Mucosa of rectum (tissue), 2 donors: ENCODE measurements around the gene KCTD21.

Experiments used
- H3K27ac ChIP-seq, 2 donors: one replicate each; pipeline ENCODE4 v1.7.0; 2013; ENCODE audit warnings: inconsistent platforms in 2 of 2, low read depth in 2 of 2, low read length in 2 of 2
- H3K27me3 ChIP-seq, 2 donors: one replicate each; pipeline ENCODE4 v1.7.0; 2013; ENCODE audit warnings: low read length in 2 of 2; ENCODE audit not compliant: control insufficient read depth in 2 of 2, insufficient read depth in 2 of 2
- H3K36me3 ChIP-seq, 2 donors: one replicate each; pipeline ENCODE4 v1.7.0; 2013; ENCODE audit warnings: low read length in 2 of 2; ENCODE audit not compliant: control insufficient read depth in 2 of 2, insufficient read depth in 2 of 2
- H3K4me1 ChIP-seq, 2 donors: one replicate each; pipeline ENCODE4 v1.7.0; 2013; ENCODE audit warnings: low read length in 2 of 2, mild to moderate bottlenecking in 1 of 2; ENCODE audit not compliant: control insufficient read depth in 2 of 2, insufficient read depth in 2 of 2
- H3K4me3 ChIP-seq, 2 donors: one replicate each; pipeline ENCODE4 v1.7.0; 2013; ENCODE audit warnings: low read length in 2 of 2
- H3K9ac ChIP-seq, 2 donors: one replicate each; pipeline ENCODE4 v1.7.0; 2013; ENCODE audit warnings: low read length in 2 of 2, low read depth in 1 of 2, mild to moderate bottlenecking in 1 of 2
- H3K9me3 ChIP-seq, 2 donors: one replicate each; pipeline ENCODE4 v1.7.0; 2013; ENCODE audit warnings: low read length in 2 of 2; ENCODE audit not compliant: control insufficient read depth in 2 of 2
- donor health status: healthy.
- donor health status: Normal muscosa, but diverticular disease.

Gene KCTD21

DNA sequence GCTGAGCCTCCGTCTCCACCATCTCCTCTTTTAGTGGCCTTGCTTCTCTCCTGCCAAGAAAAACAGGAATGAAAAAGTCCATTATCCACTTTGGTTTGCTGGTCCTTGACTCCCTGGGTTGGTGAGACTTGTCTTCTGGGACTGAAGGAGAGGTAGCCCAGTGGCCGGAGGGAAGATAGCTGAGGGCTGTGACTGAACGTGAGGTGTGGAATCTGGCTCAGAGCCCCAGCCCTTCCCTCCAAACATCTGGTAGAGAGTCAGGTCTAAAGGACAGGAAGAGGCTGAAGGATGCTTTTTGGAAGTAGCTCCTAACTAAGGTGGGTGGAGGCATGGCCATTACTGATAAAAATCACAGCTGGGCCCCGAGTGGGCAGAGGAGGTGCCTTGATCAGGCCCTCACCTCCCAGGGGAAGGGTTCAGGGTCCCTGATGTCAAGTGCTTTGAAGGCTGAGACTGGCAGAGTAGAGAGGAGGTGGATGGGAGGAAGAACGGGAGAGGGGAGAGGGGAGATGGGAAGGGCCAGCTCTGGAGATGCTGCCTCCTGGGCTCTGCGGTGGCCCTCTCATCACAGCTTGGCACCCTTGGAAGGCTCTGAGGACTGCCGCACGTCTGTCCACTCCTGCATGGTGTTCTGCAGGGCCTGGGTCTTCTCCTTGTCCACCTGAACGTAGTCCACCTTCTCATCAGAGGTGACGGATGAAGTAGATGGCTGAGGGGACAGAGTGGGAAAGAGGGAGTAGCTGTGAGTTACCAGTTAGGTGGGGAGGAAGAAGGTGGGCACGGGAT lies 30.5 kb upstream of the KCTD21 start:
- Histone ChIP-seq H3K36me3 (peaks cover 55 to 62% of the 10 kb centered on the region in 2 donors), H3K9ac (no peak overlapping the region), H3K4me1 (no peaks in the 10 kb centered on the region), H3K27ac (no peak overlapping the region), H3K4me3 (no peak overlapping the region), H3K27me3 (no peaks in the 10 kb centered on the region), H3K9me3 (no peaks in the 10 kb centered on the region)

DNA sequence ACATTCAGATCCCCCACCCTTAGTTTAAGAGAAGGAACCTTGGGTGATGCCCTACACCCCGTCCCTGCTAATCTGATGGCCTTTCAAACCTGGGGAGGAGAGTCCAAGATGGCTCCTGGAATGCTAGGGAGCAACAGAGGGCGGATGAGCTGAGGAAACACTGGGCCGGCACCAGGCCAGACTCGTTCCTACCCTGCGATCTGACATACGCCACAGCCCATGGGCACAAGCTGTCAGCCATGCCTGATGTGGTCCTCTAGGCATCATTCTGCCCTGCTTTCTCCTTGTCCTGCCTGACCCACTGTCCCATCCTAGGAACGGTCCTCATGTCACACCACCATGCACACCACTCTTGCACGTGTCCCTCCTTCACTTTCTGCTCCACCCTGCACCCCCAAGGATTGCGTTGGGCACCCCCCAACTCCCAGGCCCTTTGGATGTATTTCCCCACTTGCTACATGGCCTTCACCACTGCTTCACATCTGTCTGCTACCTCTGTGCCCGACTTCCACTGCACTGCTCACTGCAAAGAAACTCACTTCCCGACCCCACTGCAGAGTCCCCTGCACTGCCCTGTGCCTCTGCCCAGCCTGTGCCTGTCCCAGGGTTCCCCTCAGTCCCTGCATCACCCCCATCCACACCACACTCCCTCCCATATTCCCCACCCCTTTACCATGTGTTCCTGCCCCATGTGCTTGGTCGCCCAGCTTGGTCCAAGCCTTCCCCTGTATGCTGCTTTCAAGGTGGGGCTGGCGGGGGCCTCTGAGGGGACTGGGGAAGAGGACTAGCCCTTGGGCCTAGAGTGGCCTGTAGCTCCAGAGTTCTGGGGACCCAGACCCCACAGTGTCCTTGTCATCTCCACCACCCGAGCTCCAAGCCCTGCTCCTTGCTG lies 29.5 kb upstream of the KCTD21 start:
- no peak overlapping the region for H3K4me3 ChIP-seq
- no peaks in the 10 kb centered on the region for H3K9me3 ChIP-seq
- H3K36me3 ChIP-seq: peaks cover 51 to 53% of the 10 kb centered on the region in 2 donors
- no peaks in the 10 kb centered on the region for H3K4me1 ChIP-seq
- no peak overlapping the region for H3K9ac ChIP-seq
- H3K27ac ChIP-seq: no peak overlapping the region
- H3K27me3 ChIP-seq: no peaks in the 10 kb centered on the region

DNA sequence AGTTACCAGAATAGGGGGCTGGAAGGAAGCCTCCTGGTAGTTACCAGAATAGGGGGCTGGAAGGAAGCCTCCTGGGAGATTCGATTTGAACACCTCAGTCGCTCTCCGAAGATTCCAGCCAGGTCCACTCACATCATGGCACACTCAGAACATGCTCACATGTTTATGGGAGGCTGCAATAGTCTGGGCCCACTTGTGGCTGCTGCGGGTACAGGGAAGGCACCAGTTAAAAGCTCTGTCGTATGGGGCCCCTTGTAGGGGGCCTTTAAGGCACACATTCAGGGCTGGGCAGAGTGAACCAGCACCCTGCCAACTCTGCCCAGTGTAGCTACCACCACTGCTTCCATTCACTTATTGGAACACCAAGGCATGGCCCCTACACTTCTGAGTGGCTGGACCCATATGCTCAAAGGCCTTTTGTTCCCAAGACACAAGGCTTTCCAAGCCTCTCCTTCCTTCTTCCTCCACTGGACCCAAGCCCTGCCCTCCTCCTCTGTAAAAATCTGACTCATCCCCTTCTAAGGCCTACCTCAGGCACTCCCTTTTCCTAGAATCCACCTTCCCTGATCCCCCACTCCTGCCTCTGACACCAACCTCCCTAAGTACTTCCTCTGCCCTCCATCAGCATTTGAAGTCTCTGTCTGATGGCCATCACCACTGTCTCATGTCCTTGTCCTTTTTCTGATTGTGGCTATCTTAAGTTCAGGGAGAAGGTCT lies 28.3 kb upstream of the KCTD21 start:
- Histone ChIP-seq H3K9me3 (no peaks in the 10 kb centered on the region), H3K9ac (no peak overlapping the region), H3K27ac (no peak overlapping the region), H3K4me1 (no peaks in the 10 kb centered on the region), H3K27me3 (no peaks in the 10 kb centered on the region), H3K36me3 (peaks cover 44 to 45% of the 10 kb centered on the region in 2 donors), H3K4me3 (no peak overlapping the region)

DNA sequence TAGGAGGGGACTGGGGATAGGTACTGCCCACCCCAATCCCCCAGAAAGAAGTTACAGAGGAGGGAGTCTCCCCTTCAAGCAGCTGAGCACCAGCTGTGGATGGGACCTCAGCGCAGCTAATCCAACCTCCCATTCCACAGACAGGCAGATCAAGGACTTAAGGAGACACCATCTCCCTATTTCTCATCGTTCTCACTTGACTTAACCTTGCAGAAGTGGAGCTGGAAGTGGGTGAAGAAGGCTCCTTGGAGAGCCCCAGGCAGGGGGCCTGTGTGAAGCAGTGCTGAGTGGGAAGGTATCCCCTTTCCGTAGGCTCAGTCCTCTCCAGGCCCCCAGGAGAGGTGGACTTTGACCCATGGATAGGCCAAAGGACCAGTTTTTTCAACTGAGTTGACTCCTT lies 27.6 kb upstream of the KCTD21 start:
- H3K9me3 ChIP-seq: no peaks in the 10 kb centered on the region
- no peak overlapping the region for H3K27ac ChIP-seq
- no peaks in the 10 kb centered on the region for H3K27me3 ChIP-seq
- H3K9ac ChIP-seq: no peak overlapping the region
- no peaks in the 10 kb centered on the region for H3K4me1 ChIP-seq
- H3K4me3 ChIP-seq: no peak overlapping the region
- peaks cover 38% of the 10 kb centered on the region in 2 donors for H3K36me3 ChIP-seq

GRCh38 chr11:78214331-78215194 lies 26.1 kb upstream of the KCTD21 start:
- H3K27ac ChIP-seq: no peak overlapping the region
- H3K36me3 ChIP-seq: peaks cover 24 to 32% of the 10 kb centered on the region in 2 donors

GRCh38 chr11:78213526-78214330 lies 25.3 kb upstream of the KCTD21 start:
- no peak overlapping the region for H3K27ac ChIP-seq
- no peaks in the 10 kb centered on the region for H3K4me1 ChIP-seq
- peaks cover 18 to 25% of the 10 kb centered on the region in 2 donors for H3K36me3 ChIP-seq
- no peak overlapping the region for H3K4me3 ChIP-seq
- no peak overlapping the region for H3K9ac ChIP-seq
- H3K9me3 ChIP-seq: no peaks in the 10 kb centered on the region
- H3K27me3 ChIP-seq: no peaks in the 10 kb centered on the region

More at GRCh38 chr11:78214331-78215194, 26.1 kb upstream of the KCTD21 start:
- Histone ChIP-seq H3K9ac (no peak overlapping the region), H3K4me1 (no peaks in the 10 kb centered on the region), H3K4me3 (no peak overlapping the region), H3K27me3 (no peaks in the 10 kb centered on the region), H3K9me3 (no peaks in the 10 kb centered on the region)

DNA sequence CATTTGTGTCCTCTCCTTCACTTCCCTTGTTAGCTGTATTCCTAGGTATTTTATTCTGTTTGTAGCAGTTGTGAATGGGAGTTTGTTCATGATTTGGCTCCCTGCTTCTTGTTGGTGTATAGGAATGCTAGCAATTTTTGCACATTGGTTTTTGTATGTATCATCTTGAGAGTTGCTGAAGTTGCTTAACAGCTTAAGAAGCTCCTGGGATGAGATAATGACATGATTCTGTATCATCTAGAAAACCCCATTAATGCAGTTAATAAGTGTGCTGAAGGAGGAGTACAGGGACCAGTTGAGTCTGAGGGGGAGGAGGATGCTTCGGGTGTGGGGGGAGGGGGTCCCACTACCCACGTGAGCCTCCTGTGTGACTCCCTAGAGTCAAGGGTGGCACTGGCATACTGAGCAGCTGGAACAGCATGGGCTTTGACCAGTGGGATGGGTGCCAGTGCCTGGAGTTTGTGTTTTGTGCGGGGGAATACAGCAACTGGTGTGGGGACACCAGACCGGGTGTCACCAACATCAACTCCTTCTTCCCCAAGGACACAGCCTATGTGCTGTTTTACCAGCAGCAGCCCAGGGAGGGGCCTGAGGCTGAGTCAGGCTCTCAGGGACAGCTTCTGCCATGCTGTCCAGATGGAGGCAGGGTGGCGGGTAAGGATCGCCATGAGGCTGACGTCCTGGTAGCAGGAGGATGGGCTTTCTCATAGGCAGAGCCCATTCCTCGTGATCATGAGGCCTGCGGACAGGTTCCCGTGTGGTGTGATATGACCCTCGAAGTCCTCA lies 24.4 kb upstream of the KCTD21 start:
- H3K4me1 ChIP-seq: no peaks in the 10 kb centered on the region
- no peak overlapping the region for H3K9ac ChIP-seq
- no peaks in the 10 kb centered on the region for H3K27me3 ChIP-seq
- no peak overlapping the region for H3K4me3 ChIP-seq
- no peaks in the 10 kb centered on the region for H3K9me3 ChIP-seq
- H3K27ac ChIP-seq: no peak overlapping the region
- peaks cover 16 to 17% of the 10 kb centered on the region in 2 donors for H3K36me3 ChIP-seq

DNA sequence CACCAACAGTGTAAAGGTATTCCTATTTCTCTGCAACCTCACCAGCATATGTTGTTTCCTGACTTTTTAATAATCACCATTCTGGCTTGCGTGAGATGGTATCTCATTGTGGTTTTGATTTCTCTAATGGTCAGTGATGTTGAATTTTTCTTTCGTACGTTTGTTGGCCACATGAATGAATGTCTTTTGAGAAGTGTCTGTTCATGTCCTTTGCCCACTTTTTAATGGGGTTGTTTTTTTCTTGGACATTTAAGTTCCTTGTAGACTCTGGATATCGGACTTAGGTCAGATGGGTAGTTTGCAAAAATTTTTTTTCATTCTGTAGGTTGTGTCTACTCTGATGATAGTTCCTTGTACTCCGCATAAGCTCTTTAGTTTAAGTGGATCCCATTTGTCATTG lies 23.1 kb upstream of the KCTD21 start:
- no peaks in the 10 kb centered on the region for H3K9me3 ChIP-seq
- no peak overlapping the region for H3K4me3 ChIP-seq
- no peak overlapping the region for H3K9ac ChIP-seq
- no peaks in the 10 kb centered on the region for H3K27me3 ChIP-seq
- peaks cover 12 to 14% of the 10 kb centered on the region in 2 donors for H3K36me3 ChIP-seq
- H3K27ac ChIP-seq: no peak overlapping the region
- H3K4me1 ChIP-seq: no peaks in the 10 kb centered on the region
